ENCODE data around the gene CCDC92B. TPM values are rescaled to one million over a fixed set of nuclear protein-coding genes. Genes with fewer than 3 reads are reported as not detected.

The CCDC92B gene
- total and polyA plus RNA-seq, 9 of the 15 experiments (the other 6 are each of a cell fraction or from before 2014, with no cell fraction given): not detected

GRCh38 chr17:2724784-2725164 is 24.7 kb downstream of the CCDC92B start (continued):
- TF ChIP-seq PCBP2 (IDR thresholded peaks at IDR 0.05; ENCODE audit: low read depth, low read length, poor library complexity, severe bottlenecking) (no peak), HEY1 (CRISPR knock-in tag; IDR thresholded peaks at IDR 0.05; ENCODE audit: borderline replicate concordance) (no peak), MEF2A (IDR thresholded peaks at IDR 0.05; ENCODE audit: control insufficient read depth, low read depth, low read length) (no peak), L3MBTL2 (IDR thresholded peaks at IDR 0.05) (peak; percentile 72), RBM39 (optimal IDR thresholded peaks at IDR 0.05; ENCODE audit: low read depth, low read length) (no peak), XRCC5 (IDR thresholded peaks at IDR 0.05; ENCODE audit: low read depth, low read length) (no peak), HIVEP1 (CRISPR knock-in tag; IDR thresholded peaks at IDR 0.05) (no peak), BRD4 (IDR thresholded peaks at IDR 0.05) (no peak), CXXC5 (CRISPR knock-in tag; IDR thresholded peaks at IDR 0.05) (peak; percentile 42; the same call in 1 of the 2 replicates), NRF1 (conservative IDR thresholded peaks at IDR 0.05 in 1 of 2, IDR thresholded peaks at IDR 0.05 in 1 of 2) (peak; percentile 64 to 73; a peak in 3 of 4 replicates), HDAC6 (IDR thresholded peaks at IDR 0.05; ENCODE audit: low read depth, low read length) (peak; percentile 77; the same call in 1 of the 2 replicates), NR2C1 (IDR thresholded peaks at IDR 0.05) (no peak), NR2C1 (tag; IDR thresholded peaks at IDR 0.05) (no peak), TGIF2 (CRISPR knock-in tag; IDR thresholded peaks at IDR 0.05) (no peak), EWSR1 (IDR thresholded peaks at IDR 0.05; ENCODE audit: borderline replicate concordance, low read depth, partially characterized antibody) (no peak), NR1H2 (CRISPR knock-in tag; IDR thresholded peaks at IDR 0.05) (no peak), STAT6 (CRISPR knock-in tag; IDR thresholded peaks at IDR 0.05) (no peak), E2F6 (IDR thresholded peaks at IDR 0.05; ENCODE audit: borderline replicate concordance in 1 of 2, extremely low read depth in 1 of 2, insufficient read depth in 1 of 2, insufficient read length in 1 of 2, low read depth in 1 of 2, low read length in 1 of 2, poor library complexity in 1 of 2, severe bottlenecking in 1 of 2) (peak; percentile 65 to 93), E2F3 (CRISPR knock-in tag; IDR thresholded peaks at IDR 0.05) (no peak), FOXA3 (CRISPR knock-in tag; conservative IDR thresholded peaks at IDR 0.05 in 1 of 2, IDR thresholded peaks at IDR 0.05 in 1 of 2) (no peak)
- TF ChIP-seq, protein P1, sequence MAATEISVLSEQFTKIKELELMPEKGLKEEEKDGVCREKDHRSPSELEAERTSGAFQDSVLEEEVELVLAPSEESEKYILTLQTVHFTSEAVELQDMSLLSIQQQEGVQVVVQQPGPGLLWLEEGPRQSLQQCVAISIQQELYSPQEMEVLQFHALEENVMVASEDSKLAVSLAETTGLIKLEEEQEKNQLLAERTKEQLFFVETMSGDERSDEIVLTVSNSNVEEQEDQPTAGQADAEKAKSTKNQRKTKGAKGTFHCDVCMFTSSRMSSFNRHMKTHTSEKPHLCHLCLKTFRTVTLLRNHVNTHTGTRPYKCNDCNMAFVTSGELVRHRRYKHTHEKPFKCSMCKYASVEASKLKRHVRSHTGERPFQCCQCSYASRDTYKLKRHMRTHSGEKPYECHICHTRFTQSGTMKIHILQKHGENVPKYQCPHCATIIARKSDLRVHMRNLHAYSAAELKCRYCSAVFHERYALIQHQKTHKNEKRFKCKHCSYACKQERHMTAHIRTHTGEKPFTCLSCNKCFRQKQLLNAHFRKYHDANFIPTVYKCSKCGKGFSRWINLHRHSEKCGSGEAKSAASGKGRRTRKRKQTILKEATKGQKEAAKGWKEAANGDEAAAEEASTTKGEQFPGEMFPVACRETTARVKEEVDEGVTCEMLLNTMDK (IDR thresholded peaks at IDR 0.05; ENCODE audit: borderline replicate concordance, insufficient read depth, low read depth, low read length, poor library complexity, severe bottlenecking): peak; percentile 12
- TF ChIP-seq, protein P2, sequence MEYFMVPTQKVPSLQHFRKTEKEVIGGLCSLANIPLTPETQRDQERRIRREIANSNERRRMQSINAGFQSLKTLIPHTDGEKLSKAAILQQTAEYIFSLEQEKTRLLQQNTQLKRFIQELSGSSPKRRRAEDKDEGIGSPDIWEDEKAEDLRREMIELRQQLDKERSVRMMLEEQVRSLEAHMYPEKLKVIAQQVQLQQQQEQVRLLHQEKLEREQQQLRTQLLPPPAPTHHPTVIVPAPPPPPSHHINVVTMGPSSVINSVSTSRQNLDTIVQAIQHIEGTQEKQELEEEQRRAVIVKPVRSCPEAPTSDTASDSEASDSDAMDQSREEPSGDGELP (CRISPR knock-in tag; IDR thresholded peaks at IDR 0.05; ENCODE audit: borderline replicate concordance): peak; percentile 54; the same call in 1 of the 2 replicates
